Activated CD4-positive, alpha-beta T cell treated with anti-CD3 and anti-CD28 coated beads for 36 hours (primary cell): ENCODE measurements around the gene TMEM165. TPM values are rescaled to one million over a fixed set of nuclear protein-coding genes. Genes with fewer than 3 reads are reported as not detected.

Source experiments
- ATAC-seq: fragments of 200-7000 bp; cut with Tn5 transposase; one replicate; pipeline ENCODE4 v1.10.0; 2021; ENCODE audit warnings: mild to moderate bottlenecking, moderate library complexity
- CTCF ChIA-PET: fragments of 350-600 bp; sonication (Branson Sonifier 250); formaldehyde crosslinking; loops from one replicate; lab custom pipeline; 2021; ENCODE audit warnings: antibody characterized with exemption; lab: Charles Lee
- POLR2A ChIA-PET: fragments of 350-600 bp; sonication (Branson Sonifier 250); formaldehyde crosslinking; loops from one replicate; lab custom pipeline; 2021; ENCODE audit warnings: antibody characterized with exemption, inconsistent platforms; lab: Charles Lee
- DNase-seq: peaks from one replicate; pipeline ENCODE4 v3.0.0-alpha.2; 2020
- H3K27ac Mint-ChIP-seq: one replicate; pipeline ENCODE4 v1.8.0; 2021; ENCODE audit warnings: mixed read lengths
- H3K27me3 Mint-ChIP-seq: one replicate; pipeline ENCODE4 v1.8.0; 2021; ENCODE audit warnings: mixed read lengths
- H3K36me3 Mint-ChIP-seq: one replicate; pipeline ENCODE4 v1.8.0; 2021; ENCODE audit warnings: low read depth, mixed read lengths
- H3K4me1 Mint-ChIP-seq: one replicate; pipeline ENCODE4 v1.8.0; 2021; ENCODE audit warnings: mixed read lengths
- H3K4me3 Mint-ChIP-seq: one replicate; pipeline ENCODE4 v1.8.0; 2021; ENCODE audit warnings: mild to moderate bottlenecking, moderate library complexity, mixed read lengths
- H3K9me3 Mint-ChIP-seq: one replicate; pipeline ENCODE4 v1.8.0; 2021; ENCODE audit warnings: low read depth, mixed read lengths
- intact Hi-C, 2 experiments: fragments of 100-400 bp; cut with DNase I in 1 of 2; cut with micrococcal nuclease in 1 of 2; formaldehyde crosslinking; loops; one replicate each; pipeline versions ENCODE4 v1.14.2 to v1.15.1; 2022 to 2024; cut with DNase I, micrococcal nuclease
- total RNA-seq, 2 experiments: library from RNA; stranded (reverse); gene quantifications; one replicate each; pipeline ENCODE4 v1.2.3, GENCODE V29; 2021

TMEM165 gene
- total RNA-seq, 2 experiments from 2014 or later: 43.4 to 49.5 TPM

DNA sequence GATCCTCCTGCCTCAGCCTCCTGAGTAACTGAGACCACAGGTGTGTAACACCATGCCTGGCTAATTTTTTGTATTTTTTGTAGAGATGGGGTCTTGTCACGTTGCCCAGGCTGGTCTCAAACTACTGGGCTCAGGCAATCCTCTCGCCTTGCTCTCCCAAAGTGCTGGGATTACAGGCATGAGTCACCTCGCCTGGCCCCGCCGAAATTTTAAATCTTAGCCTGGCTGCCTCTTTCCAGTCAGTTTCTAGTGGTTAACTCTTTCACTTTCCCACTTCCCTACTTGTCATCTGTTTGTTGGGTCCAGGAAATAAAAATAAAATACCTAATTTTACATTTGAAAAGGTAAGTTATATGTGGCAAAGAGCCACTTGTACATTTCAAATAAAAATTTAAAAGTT, 62.4 kb downstream of the TMEM165 start:
- Mint-ChIP-seq H3K9me3 (no peaks in the 10 kb centered on the region), H3K4me3 (no peak overlapping the region), H3K27me3 (no peaks in the 10 kb centered on the region), H3K4me1 (no peaks in the 10 kb centered on the region), H3K36me3 (peaks cover 6% of the 10 kb centered on the region), H3K27ac (no peak overlapping the region)
- ChIA-PET CTCF (no interaction called here), POLR2A (no interaction called here)
- no peak for ATAC-seq
- intact Hi-C loops: no loop called here
- DNase-seq: no peak

DNA sequence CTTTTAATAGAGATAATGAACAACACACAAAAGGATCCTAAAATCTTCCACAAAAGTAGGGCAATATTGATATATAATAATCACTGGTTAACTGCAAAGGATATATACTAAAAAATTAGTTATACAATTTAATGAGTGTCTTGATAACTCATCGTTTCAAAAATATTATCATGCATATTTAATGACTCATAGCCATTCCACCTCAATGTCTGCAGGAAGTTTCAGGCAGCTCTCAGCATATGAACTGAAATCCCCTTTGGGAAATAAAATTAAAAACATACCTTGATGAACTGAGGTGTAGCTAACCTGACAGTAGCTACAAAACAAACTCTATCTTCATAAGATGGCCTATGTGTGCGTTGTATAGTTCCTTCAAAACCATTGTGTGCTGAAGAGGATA, 62.9 kb downstream of the TMEM165 start:
- POLR2A ChIA-PET: no interaction called here
- H3K36me3 Mint-ChIP-seq: peaks cover 6% of the 10 kb centered on the region
- intact Hi-C loops: no loop called here

DNA sequence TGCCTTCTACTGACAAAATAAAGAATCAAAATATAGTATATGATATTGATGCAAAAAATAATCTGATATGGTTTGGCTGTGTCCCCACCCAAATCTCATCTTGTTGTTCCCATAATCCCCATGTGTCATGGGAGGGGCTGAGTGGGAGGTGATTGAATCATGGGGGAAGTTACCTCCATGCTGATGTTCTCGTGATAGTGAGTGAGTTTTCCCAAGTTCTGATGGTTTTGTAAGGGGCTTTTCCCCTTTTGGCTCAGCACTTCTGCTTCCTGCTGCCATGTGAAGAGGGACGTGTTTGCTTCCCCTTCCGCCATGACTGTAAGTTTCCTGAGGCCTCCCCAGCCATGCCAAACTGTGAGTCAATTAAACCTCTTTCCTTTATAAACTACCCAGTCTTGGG, 70.2 kb downstream of the TMEM165 start:
- Mint-ChIP-seq H3K9me3 (peaks cover 4% of the 10 kb centered on the region), H3K27ac (no peak overlapping the region), H3K27me3 (no peaks in the 10 kb centered on the region), H3K4me1 (no peaks in the 10 kb centered on the region), H3K36me3 (peaks cover 16% of the 10 kb centered on the region), H3K4me3 (no peak overlapping the region)
- ATAC-seq: no peak
- intact Hi-C loops: no loop called here
- no peak for DNase-seq
- ChIA-PET POLR2A (no interaction called here), CTCF (interaction anchor here (0.8 kb wide), 1 partner anchor 432 kb away, joined by 3 read pairs; no protein-coding TSS in a partner anchor)

More for the DNA sequence above, 62.9 kb downstream of the TMEM165 start:
- Mint-ChIP-seq H3K27ac (no peak overlapping the region), H3K4me1 (no peaks in the 10 kb centered on the region), H3K9me3 (no peaks in the 10 kb centered on the region), H3K27me3 (no peaks in the 10 kb centered on the region), H3K4me3 (no peak overlapping the region)
- CTCF ChIA-PET: interaction anchor here (0.6 kb wide), 1 partner anchor 39 kb away, joined by 3 read pairs; no protein-coding TSS in a partner anchor
- DNase-seq (no peak), ATAC-seq (no peak)

GRCh38 chr4:55468724-55469123, 73.0 kb downstream of the TMEM165 start:
- H3K27me3 Mint-ChIP-seq: no peaks in the 10 kb centered on the region
- CTCF ChIA-PET: no interaction called here
- H3K9me3 Mint-ChIP-seq: peaks cover 4% of the 10 kb centered on the region
- POLR2A ChIA-PET: no interaction called here
- no peak overlapping the region for H3K27ac Mint-ChIP-seq
- peaks cover 18% of the 10 kb centered on the region for H3K36me3 Mint-ChIP-seq
- no peak overlapping the region for H3K4me3 Mint-ChIP-seq
- no peaks in the 10 kb centered on the region for H3K4me1 Mint-ChIP-seq
- intact Hi-C loops: no loop called here
- no peak for DNase-seq
- no peak for ATAC-seq

DNA sequence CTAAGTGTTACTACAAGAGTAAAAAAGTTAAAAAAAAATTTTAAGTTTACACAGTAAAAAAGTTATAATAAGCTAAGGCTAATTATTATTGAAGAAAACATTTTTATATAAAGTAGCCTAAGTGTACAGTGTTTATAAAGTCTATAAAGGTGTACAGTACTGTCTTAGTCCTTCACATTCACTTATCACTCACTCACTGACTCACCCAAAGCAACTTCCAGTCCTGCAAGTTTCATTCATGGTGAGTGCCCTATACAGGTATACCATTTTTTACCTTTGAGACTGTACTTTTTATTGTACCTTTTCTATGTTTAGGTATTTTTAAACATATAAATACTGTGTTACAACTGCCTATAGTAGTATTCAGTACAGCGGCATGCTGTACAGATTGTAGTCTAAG, 74.2 kb downstream of the TMEM165 start:
- Mint-ChIP-seq H3K27ac (no peak overlapping the region), H3K4me1 (peaks cover 3% of the 10 kb centered on the region), H3K27me3 (no peaks in the 10 kb centered on the region), H3K36me3 (peaks cover 28% of the 10 kb centered on the region), H3K9me3 (peaks cover 7% of the 10 kb centered on the region), H3K4me3 (no peak overlapping the region)
- CTCF ChIA-PET: interaction anchor here (1.2 kb wide), 1 partner anchor 15 kb away, joined by 3 read pairs; no protein-coding TSS in a partner anchor
- ATAC-seq (no peak), DNase-seq (no peak)
- POLR2A ChIA-PET: no interaction called here
- intact Hi-C loops: no loop called here

Other genes starting within 250 kb of the TMEM165 start
- gene SRD5A3, start 49.7 kb upstream of the TMEM165 start, total RNA-seq: 10 to 100 TPM; 20.5 to 24.6 TPM
- gene CLOCK, start 151.0 kb downstream of the TMEM165 start, total RNA-seq: 10 to 100 TPM; 10.4 to 13.3 TPM
- not detected for gene PDCL2, start 196.3 kb downstream of the TMEM165 start, total RNA-seq
- under 1 TPM in 1 of 2 experiments, not detected in 1; 0.30 TPM for gene NMU, start 240.3 kb downstream of the TMEM165 start, total RNA-seq